Measurements from ENCODE around the gene KRTAP1-3.

KRTAP1-3 gene

DNA sequence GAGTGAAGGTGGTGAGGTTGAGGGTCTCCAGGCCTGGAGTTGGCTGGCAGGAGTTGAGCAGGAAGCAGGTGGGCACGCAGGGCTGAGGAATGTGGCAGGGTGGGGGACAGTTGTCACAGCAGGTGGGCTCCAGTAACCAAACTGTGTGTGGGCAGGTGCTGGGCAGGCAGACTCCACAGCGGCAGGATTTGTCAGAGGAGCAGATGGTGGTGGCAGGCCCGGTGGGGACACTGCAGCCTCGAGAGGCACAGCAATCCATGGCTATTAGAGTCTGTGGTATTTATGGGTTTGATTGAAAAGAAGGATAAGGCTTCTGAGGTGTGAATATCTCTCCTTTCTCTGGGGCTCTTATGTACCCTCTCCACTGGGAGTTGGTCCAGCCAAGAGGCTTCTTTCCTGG, 40.8 kb downstream of the KRTAP1-3 start, which contains the start of gene KRTAP3-3:
TSS of gene KRTAP3-3 (minus strand) at position 326 of the 400 bp plus-strand sequence. CDS start at position 259, 67 bp downstream.
- no peaks in the 10 kb centered on the region for H3K4me1 ChIP-seq (ENCODE audit: control insufficient read depth, insufficient read depth, low read length)
- POLR2A ChIA-PET = no interaction called here
- no peaks in the 10 kb centered on the region for H3K9me3 ChIP-seq (ENCODE audit: control insufficient read depth, insufficient read depth, low read depth, low read length)
- H3K4me3 ChIP-seq (ENCODE audit: low read depth, low read length) = no peak within 1 kb of the TSS
- CTCF ChIA-PET = interaction anchor here (0.7 kb wide), 1 partner anchor 257 kb away, joined by 3 read pairs; no protein-coding TSS in a partner anchor
- H3K36me3 ChIP-seq (ENCODE audit: control insufficient read depth in 2 of 2, insufficient read depth in 1 of 2, low read length in 2 of 2) = no peaks in the 10 kb centered on the region
- TF ChIP-seq, protein P1, sequence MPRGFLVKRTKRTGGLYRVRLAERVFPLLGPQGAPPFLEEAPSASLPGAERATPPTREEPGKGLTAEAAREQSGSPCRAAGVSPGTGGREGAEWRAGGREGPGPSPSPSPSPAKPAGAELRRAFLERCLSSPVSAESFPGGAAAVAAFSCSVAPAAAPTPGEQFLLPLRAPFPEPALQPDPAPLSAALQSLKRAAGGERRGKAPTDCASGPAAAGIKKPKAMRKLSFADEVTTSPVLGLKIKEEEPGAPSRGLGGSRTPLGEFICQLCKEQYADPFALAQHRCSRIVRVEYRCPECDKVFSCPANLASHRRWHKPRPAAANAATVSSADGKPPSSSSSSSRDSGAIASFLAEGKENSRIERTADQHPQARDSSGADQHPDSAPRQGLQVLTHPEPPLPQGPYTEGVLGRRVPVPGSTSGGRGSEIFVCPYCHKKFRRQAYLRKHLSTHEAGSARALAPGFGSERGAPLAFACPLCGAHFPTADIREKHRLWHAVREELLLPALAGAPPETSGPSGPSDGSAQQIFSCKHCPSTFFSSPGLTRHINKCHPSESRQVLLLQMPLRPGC (tag by site-specific recombination; IDR thresholded peaks at IDR 0.05) = no peak
- TF ChIP-seq ZNF629 (tag by site-specific recombination; IDR thresholded peaks at IDR 0.05) (no peak), EGR2 (tag by site-specific recombination; IDR thresholded peaks at IDR 0.05; ENCODE audit: low read depth) (no peak), ZNF621 (tag by site-specific recombination; IDR thresholded peaks at IDR 0.05) (no peak), SCRT1 (tag by site-specific recombination; IDR thresholded peaks at IDR 0.05; ENCODE audit: borderline replicate concordance) (no peak)
- TF ChIP-seq, protein P2, sequence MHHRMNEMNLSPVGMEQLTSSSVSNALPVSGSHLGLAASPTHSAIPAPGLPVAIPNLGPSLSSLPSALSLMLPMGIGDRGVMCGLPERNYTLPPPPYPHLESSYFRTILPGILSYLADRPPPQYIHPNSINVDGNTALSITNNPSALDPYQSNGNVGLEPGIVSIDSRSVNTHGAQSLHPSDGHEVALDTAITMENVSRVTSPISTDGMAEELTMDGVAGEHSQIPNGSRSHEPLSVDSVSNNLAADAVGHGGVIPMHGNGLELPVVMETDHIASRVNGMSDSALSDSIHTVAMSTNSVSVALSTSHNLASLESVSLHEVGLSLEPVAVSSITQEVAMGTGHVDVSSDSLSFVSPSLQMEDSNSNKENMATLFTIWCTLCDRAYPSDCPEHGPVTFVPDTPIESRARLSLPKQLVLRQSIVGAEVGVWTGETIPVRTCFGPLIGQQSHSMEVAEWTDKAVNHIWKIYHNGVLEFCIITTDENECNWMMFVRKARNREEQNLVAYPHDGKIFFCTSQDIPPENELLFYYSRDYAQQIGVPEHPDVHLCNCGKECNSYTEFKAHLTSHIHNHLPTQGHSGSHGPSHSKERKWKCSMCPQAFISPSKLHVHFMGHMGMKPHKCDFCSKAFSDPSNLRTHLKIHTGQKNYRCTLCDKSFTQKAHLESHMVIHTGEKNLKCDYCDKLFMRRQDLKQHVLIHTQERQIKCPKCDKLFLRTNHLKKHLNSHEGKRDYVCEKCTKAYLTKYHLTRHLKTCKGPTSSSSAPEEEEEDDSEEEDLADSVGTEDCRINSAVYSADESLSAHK (tag by site-specific recombination; IDR thresholded peaks at IDR 0.05) = no peak
- no peak within 1 kb of the TSS for H3K27ac ChIP-seq (ENCODE audit: extremely low read depth, low read depth, low read length)

DNA sequence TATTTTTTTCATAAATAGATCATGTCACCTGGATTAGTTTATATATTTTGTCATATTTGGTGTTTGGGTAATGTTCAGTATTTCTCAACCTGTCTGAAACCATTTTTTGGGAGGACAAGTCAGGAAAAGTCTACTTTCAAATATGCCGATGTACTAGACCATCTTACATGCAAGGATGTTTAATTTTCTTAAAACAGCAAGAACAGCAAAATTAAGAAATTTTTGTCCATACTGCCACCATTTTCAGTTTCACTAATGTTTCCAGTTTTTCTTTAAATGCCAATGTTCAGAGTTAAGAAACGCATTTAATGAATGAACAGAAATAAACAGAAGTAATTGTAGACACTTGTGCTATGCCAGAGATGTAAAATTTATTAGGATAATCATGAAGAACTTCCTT, 41.6 kb downstream of the KRTAP1-3 start:
- H3K36me3 ChIP-seq (ENCODE audit: control insufficient read depth in 2 of 2, insufficient read depth in 1 of 2, low read length in 2 of 2) = no peaks in the 10 kb centered on the region
- H3K9me3 ChIP-seq (ENCODE audit: control insufficient read depth, insufficient read depth, low read depth, low read length) = no peaks in the 10 kb centered on the region
- H3K4me3 ChIP-seq (ENCODE audit: low read depth, low read length) = no peak overlapping the region
- ChIA-PET CTCF (interaction anchor here (0.5 to 0.8 kb wide), 4 partner anchors 106 to 366 kb away, joined by 3 to 5 read pairs (median 4); no protein-coding TSS in a partner anchor), POLR2A (no interaction called here)
- TF ChIP-seq ZNF624 (tag by site-specific recombination; IDR thresholded peaks at IDR 0.05) = no peak
- no peak for TF ChIP-seq ZNF248 (tag by site-specific recombination; IDR thresholded peaks at IDR 0.05)
- no peak for TF ChIP-seq ZNF140 (tag by site-specific recombination; IDR thresholded peaks at IDR 0.05)
- TF ChIP-seq ZNF768 (tag by site-specific recombination; IDR thresholded peaks at IDR 0.05) = no peak
- no peaks in the 10 kb centered on the region for H3K4me1 ChIP-seq (ENCODE audit: control insufficient read depth, insufficient read depth, low read length)
- no peak overlapping the region for H3K27ac ChIP-seq (ENCODE audit: extremely low read depth, low read depth, low read length)

DNA sequence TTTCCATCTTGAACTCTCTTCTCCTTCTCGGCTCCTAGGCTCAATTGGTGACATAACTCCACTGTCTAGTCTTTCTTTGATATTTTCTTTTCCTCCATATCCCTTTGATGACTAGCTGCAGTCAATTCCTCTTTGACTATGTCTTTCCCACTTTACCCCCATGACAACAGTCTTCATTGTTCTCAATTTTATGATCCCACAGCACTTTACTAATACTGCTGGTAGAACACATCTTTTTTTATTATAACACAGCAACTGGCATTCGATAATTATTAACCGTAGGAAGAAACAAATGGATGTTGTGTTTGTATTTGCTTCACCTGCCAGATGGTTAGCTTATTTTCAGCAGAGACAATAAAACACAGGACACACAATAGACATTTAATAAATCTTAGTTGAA, 42.0 kb downstream of the KRTAP1-3 start:
- no peaks in the 10 kb centered on the region for H3K36me3 ChIP-seq (ENCODE audit: control insufficient read depth in 2 of 2, insufficient read depth in 1 of 2, low read length in 2 of 2)
- H3K4me1 ChIP-seq (ENCODE audit: control insufficient read depth, insufficient read depth, low read length) = no peaks in the 10 kb centered on the region
- POLR2A ChIA-PET = no interaction called here
- CTCF ChIA-PET = interaction anchor here (0.5 to 0.8 kb wide), 3 partner anchors 106 to 366 kb away, joined by 3 to 5 read pairs (median 4); no protein-coding TSS in a partner anchor
- no peak overlapping the region for H3K27ac ChIP-seq (ENCODE audit: extremely low read depth, low read depth, low read length)
- no peaks in the 10 kb centered on the region for H3K9me3 ChIP-seq (ENCODE audit: control insufficient read depth, insufficient read depth, low read depth, low read length)
- no peak overlapping the region for H3K4me3 ChIP-seq (ENCODE audit: low read depth, low read length)
- TF ChIP-seq ZBTB7A (tag by site-specific recombination; IDR thresholded peaks at IDR 0.05; ENCODE audit: low read depth) (no peak), EGR2 (tag by site-specific recombination; IDR thresholded peaks at IDR 0.05; ENCODE audit: low read depth) (no peak), ZNF214 (tag by site-specific recombination; IDR thresholded peaks at IDR 0.05; ENCODE audit: borderline replicate concordance) (no peak), ZNF239 (tag by site-specific recombination; IDR thresholded peaks at IDR 0.05) (no peak), ZNF555 (tag by site-specific recombination; conservative IDR thresholded peaks at IDR 0.05) (no peak), ZBTB8A (tag by site-specific recombination; IDR thresholded peaks at IDR 0.05) (no peak), ZSCAN30 (tag by site-specific recombination; IDR thresholded peaks at IDR 0.05) (no peak), ZNF112 (tag by site-specific recombination; IDR thresholded peaks at IDR 0.05) (no peak), ZNF37A (tag by site-specific recombination; IDR thresholded peaks at IDR 0.05) (no peak), KLF8 (tag by site-specific recombination; IDR thresholded peaks at IDR 0.05) (no peak), ZNF146 (tag by site-specific recombination; IDR thresholded peaks at IDR 0.05) (no peak)
- TF ChIP-seq, protein P3, sequence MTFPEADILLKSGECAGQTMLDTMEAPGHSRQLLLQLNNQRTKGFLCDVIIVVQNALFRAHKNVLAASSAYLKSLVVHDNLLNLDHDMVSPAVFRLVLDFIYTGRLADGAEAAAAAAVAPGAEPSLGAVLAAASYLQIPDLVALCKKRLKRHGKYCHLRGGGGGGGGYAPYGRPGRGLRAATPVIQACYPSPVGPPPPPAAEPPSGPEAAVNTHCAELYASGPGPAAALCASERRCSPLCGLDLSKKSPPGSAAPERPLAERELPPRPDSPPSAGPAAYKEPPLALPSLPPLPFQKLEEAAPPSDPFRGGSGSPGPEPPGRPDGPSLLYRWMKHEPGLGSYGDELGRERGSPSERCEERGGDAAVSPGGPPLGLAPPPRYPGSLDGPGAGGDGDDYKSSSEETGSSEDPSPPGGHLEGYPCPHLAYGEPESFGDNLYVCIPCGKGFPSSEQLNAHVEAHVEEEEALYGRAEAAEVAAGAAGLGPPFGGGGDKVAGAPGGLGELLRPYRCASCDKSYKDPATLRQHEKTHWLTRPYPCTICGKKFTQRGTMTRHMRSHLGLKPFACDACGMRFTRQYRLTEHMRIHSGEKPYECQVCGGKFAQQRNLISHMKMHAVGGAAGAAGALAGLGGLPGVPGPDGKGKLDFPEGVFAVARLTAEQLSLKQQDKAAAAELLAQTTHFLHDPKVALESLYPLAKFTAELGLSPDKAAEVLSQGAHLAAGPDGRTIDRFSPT (tag by site-specific recombination; IDR thresholded peaks at IDR 0.05) = no peak
- TF ChIP-seq, protein P4, sequence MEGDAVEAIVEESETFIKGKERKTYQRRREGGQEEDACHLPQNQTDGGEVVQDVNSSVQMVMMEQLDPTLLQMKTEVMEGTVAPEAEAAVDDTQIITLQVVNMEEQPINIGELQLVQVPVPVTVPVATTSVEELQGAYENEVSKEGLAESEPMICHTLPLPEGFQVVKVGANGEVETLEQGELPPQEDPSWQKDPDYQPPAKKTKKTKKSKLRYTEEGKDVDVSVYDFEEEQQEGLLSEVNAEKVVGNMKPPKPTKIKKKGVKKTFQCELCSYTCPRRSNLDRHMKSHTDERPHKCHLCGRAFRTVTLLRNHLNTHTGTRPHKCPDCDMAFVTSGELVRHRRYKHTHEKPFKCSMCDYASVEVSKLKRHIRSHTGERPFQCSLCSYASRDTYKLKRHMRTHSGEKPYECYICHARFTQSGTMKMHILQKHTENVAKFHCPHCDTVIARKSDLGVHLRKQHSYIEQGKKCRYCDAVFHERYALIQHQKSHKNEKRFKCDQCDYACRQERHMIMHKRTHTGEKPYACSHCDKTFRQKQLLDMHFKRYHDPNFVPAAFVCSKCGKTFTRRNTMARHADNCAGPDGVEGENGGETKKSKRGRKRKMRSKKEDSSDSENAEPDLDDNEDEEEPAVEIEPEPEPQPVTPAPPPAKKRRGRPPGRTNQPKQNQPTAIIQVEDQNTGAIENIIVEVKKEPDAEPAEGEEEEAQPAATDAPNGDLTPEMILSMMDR (tag by site-specific recombination; IDR thresholded peaks at IDR 0.05) = no peak

All from HEK293 (cell line).